ENCODE measurements around the gene LDLRAD4. TPM values are rescaled to one million over a fixed set of nuclear protein-coding genes. Genes with fewer than 3 reads are reported as not detected.

LDLRAD4 gene
- total and polyA plus RNA-seq, 9 of the 15 experiments (the other 6 are each of a cell fraction or from before 2014, with no cell fraction given) = 0.01 TPM; not detected in 8

DNA sequence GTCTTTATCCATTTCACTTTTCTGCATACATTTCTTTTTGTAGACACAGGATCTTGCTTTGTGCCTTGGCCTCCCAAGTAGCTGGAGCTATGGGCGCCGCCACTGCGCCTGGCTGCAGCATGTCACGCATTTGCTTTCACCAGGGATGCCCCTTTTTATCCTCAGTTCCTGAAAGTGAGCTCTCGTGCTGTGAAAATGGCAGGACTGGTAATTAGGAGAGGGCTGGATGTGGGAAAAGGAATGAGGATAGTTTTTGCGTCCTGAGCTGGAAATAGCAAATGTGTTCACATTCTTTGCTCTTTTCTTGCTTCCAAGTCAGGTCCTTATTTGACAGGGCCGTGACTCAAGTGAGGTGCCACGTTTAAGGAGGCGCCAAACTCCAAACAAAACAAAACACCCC lies 104.6 kb downstream of the LDLRAD4 start:
- CTCF ChIA-PET (ENCODE audit: low intra/inter-chr PET ratio) = no interaction called here
- H3K27me3 ChIP-seq (ENCODE audit: control insufficient read depth in 2 of 2, insufficient read depth in 2 of 2, low read length in 2 of 2) = peaks cover 4 to 15% of the 10 kb centered on the region in 2 experiments; a peak in 3 of 5 replicates

More for the DNA sequence above, 104.6 kb downstream of the LDLRAD4 start:
- Histone ChIP-seq H2AFZ (ENCODE audit: low read depth, low read length) (no peak overlapping the region), H4K20me1 (replicated peaks; ENCODE audit: control insufficient read depth, insufficient read depth, low read length) (no peaks in the 10 kb centered on the region), H3K4me2 (ENCODE audit: insufficient read depth, low read length) (no peak overlapping the region), H3K9me1 (ENCODE audit: control insufficient read depth, insufficient read depth, low read length) (no peaks in the 10 kb centered on the region), H3K27ac (ENCODE audit: extremely low read depth, low read depth, low read length) (no peak overlapping the region), H3K36me3 (ENCODE audit: control insufficient read depth, insufficient read depth, low read length) (no peaks in the 10 kb centered on the region), H3K79me2 (ENCODE audit: control insufficient read depth, insufficient read depth, low read length) (no peaks in the 10 kb centered on the region), H3K4me3 (no peak overlapping the region), H3K9me3 (replicated peaks; ENCODE audit: control insufficient read depth, insufficient read depth, low read depth, low read length) (no peaks in the 10 kb centered on the region), H3K4me1 (replicated peaks in 1 of 2; ENCODE audit: control insufficient read depth in 2 of 2, insufficient read depth in 2 of 2, low read length in 2 of 2) (no peaks in the 10 kb centered on the region), H3K9ac (ENCODE audit: insufficient read depth in 1 of 2, low read depth in 2 of 2, low read length in 2 of 2) (no peak overlapping the region)
- DNase-seq (ENCODE audit: extremely low read depth in 1 of 4, low spot score in 3 of 4) = no peak
- intact Hi-C loops (cut with micrococcal nuclease) = no loop called here
- in situ Hi-C loops (cut with MboI) = no loop called here
- FAIRE-seq = no peak
- TF ChIP-seq KDM1A (IDR thresholded peaks at IDR 0.05) = no peak
- no peak for TF ChIP-seq MTA3 (IDR thresholded peaks at IDR 0.05; ENCODE audit: borderline replicate concordance)
- no peak for TF ChIP-seq SNIP1 (IDR thresholded peaks at IDR 0.05; ENCODE audit: low read depth)
- TF ChIP-seq, protein P1, sequence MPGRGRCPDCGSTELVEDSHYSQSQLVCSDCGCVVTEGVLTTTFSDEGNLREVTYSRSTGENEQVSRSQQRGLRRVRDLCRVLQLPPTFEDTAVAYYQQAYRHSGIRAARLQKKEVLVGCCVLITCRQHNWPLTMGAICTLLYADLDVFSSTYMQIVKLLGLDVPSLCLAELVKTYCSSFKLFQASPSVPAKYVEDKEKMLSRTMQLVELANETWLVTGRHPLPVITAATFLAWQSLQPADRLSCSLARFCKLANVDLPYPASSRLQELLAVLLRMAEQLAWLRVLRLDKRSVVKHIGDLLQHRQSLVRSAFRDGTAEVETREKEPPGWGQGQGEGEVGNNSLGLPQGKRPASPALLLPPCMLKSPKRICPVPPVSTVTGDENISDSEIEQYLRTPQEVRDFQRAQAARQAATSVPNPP (IDR thresholded peaks at IDR 0.05; ENCODE audit: borderline replicate concordance, insufficient read depth, insufficient read length) = no peak
- TF ChIP-seq, protein P2, sequence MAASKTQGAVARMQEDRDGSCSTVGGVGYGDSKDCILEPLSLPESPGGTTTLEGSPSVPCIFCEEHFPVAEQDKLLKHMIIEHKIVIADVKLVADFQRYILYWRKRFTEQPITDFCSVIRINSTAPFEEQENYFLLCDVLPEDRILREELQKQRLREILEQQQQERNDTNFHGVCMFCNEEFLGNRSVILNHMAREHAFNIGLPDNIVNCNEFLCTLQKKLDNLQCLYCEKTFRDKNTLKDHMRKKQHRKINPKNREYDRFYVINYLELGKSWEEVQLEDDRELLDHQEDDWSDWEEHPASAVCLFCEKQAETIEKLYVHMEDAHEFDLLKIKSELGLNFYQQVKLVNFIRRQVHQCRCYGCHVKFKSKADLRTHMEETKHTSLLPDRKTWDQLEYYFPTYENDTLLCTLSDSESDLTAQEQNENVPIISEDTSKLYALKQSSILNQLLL (CRISPR knock-in tag; IDR thresholded peaks at IDR 0.05; ENCODE audit: borderline replicate concordance) = no peak
- 0% methylated on average over 9 of the region's 9 CpGs for WGBS (ENCODE audit: insufficient coverage, low coverage, missing lambda C conversion rate)
- ATAC-seq = no peak
- POLR2A ChIA-PET = no interaction called here
- BruUV-seq (replicated peaks) = no TSS peak

Measured in K562 (cell line).